ENCODE measurements around the gene SLC10A1.
A peak's percentile ranks its signal among the peaks of the same experiment; 100 is the strongest.
"Not testable (repeated sequence)": the region's sequence is repeated elsewhere in the genome, so short reads cannot be mapped to it uniquely, and the experiment has no call there.

SLC10A1 gene

DNA sequence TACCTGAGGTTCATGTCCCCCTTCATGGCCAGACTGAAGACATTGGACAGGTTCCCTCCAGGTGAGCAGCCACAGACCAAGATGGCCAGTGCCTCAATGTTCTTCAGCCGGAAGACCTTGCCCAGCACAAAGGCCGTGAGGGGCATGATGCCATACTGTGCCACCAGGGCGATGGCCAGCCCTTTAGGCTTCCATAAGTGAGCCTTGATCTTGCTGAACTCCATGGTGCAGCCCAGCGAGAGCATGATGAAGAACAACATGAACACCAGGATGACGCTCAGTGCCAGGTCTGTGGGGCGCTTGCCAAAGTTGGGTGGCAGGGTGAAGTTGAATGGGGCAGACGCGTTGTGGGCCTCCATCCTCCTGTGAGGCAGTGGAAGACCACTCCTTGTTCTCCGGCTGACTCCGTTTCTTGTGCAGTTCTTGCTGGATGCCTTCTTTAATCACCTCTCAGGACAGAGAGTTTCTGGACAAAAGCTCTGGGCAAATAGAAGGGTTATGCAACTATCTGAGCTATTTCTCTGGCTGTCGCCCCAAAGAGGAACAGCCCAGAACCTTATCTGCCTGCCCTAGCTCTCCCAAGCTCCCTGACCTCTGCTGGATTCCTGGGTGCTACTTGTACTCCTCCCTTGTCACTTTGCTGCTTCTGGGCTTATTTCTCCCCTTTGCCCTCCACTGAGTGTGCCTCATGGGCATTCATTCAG lies at the start of gene SLC10A1:
TSS of gene SLC10A1 (minus strand) at position 445 of the 704 bp plus-strand sequence. CDS start at position 359, 86 bp downstream.
- DNase-seq (ENCODE audit: low read depth in 2 of 2): no peak

DNA sequence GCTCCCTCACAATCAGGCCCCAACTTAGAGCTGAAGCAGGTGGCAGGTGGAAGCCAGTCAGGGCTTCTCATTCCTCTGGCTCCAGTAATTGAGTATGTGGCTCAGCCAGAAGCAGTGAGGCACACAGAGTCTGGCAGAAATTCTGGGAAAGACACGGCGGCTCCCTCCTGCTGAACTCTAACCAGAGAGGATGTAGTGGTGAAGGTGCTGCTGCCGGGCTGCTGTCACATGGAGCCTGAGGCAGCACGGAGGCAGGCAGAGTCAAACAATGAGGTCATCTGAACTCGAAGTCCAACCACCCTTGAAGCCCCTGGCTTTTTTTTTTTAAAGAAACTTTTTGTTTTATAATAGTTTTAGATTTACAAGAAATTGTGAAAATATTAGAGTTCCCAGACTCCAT lies 48.7 kb upstream of the SLC10A1 start:
- no peak for DNase-seq (ENCODE audit: low read depth in 2 of 2)

DNA sequence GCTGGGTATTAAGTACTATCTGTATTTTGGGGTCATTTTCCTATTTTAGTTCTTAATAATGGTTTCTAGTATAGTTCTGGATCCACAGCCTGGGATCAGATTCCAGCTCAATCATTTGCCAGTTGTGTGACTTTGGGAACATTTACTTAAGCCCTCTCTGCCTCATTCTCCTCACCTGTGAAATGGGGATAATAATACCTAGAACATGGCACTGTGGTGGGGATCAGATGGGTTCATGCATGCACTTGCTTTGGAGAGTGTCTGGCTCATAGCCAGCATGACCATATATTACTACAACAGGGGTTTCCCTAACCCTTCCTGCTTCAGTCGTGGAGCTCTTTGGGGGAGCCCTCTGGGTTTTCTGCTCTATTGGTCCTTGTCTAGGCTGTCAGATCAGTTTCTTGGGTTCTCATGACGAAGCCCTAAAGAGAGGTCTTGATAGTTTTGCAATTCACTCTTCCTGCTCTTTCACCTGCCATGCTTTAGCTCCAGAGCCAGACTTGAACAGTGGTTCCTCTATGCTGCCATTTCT lies 48.1 kb upstream of the SLC10A1 start:
- DNase-seq (ENCODE audit: low read depth in 2 of 2): no peak

DNA sequence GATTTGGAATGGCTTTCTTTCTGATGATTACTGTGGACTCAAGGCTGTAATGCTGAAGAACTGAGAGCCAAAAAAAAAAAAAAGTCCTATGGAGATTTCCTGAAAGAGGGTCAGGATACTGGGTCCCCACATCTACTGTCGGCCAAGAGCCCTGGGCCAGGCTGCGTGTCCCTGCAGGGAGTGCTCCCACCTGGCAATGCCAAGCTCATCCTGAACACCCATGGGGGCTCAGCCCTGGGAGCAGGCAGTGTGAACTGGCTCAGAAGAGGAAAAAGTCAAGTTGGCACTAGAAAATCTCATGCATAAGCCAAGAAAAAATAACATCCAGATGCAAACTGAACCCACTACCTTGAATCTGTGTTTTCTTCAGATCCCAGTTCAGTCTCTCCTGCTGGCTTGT lies 47.1 kb upstream of the SLC10A1 start:
- DNase-seq (ENCODE audit: low read depth in 2 of 2): no peak

DNA sequence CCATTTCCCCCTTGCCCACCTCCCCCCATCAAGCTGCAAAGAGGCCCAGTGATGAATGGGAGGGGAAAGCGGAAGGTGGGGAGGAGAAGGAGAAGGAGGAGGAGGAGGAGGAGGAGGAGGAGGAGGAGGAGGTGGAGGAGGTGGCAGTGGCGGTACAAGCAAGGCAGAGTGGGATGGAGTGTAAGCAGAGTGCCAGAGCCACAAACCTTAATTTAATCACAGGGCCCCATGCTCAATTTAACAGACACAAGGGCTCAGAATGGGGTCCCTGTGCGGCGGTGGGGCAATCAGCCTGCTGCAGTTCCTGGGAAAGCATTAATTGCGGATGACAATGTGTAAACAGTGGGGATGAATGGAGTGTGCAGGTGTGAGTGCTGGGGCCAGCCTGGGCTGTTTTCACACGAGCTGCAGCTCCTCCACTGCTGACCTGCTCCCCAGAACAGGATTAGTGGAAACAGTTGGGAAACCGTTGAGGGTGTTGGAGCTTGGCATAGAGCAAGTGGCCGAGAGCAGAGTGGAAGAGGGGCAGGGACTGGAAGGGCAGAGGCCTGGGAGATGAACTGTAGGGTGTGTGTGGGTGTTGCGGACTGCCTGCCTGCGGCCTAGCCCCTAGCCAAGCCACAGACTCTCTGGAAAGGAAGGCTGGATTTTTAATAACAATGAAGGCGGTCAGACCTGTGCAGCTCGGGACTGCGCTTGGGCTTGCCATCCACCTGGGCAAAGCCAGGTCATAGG lies 45.8 kb upstream of the SLC10A1 start:
- DNase-seq (ENCODE audit: low read depth in 2 of 2): no peak

DNA sequence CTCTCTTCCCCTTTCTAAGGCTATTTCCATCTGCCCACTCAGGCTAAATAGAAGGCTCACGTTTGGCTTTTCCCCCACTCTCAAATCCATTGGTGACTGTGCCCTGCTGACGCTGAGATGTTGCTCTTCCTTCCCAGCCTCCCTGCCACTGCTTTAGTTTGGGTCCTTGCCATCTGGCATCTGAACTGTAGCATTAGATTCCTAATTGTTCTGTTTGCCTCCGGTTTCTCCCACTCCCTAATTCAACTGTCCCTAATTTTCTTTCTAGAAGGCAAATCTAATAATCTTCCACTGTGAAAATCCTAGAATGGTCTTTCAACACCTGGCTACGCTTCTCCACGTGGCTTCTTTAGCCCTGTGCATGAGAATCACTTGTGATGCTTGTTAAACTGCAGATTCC lies 44.6 kb upstream of the SLC10A1 start:
- no peak for DNase-seq (ENCODE audit: low read depth in 2 of 2)

DNA sequence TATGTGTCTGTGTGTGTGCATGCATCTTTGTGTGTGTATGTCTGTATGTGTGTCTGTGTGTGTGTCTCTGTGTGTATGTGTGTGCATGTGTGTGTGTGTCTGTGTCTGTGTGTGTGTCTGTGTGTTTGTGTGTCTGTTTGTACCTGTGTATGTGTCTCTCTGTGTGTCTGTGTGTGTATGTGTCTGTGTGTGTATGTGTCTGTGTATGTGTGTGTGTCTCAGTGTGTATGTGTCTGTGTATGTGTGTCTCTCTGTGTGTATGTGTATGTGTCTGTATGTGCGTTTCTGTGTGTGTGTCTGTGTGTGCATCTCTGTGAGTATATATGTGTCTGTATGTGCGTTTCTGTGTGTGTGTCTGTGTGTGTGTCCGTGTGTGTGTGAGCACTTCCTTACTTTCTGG lies 42.6 kb upstream of the SLC10A1 start:
- DNase-seq (ENCODE audit: low read depth in 2 of 2): no peak

DNA sequence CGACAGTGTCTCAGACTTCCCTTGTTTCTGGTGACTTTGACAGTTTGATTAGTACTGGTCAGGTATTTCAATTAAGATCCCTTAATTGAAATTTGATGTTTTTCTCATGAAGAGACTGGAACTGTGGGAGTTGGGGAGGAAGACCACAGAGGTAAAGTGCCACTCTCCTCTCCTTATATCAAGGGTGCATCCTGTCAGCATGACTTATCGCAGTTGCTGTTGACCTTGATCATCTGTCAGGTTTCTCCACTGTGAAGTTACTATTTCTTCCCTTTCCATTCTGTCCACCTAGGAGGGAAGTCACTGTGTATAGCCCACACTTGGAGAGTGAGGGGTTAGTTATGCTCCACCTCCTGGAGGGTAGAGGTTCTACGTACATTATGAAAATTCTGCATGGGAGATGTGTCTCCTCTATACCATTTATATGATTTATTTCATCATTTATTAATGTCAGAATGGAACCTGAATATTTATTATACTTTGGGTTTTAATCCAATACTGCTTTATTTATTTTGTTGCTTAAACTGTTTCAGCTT lies 41.9 kb upstream of the SLC10A1 start:
- DNase-seq (ENCODE audit: low read depth in 2 of 2): no peak

DNA sequence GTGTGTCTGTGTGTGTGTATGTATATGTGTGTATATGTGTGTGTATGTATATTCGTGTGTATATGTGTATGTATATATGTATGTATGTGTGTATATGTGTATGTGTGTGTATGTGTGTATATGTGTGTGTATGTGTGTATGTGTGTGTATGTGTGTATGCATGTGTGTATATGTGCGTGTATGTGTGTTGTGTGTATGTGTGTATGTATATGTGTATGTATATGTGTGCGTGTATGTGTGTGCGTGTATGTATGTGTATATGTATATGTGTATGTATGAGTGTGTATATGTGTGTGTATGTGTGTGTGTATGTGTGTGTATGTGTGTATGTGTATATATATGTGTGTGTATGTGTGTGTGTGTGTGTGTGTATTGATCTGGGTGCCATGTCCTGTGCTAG lies 31.8 kb upstream of the SLC10A1 start:
- DNase-seq (ENCODE audit: low read depth in 2 of 2): no peak

DNA sequence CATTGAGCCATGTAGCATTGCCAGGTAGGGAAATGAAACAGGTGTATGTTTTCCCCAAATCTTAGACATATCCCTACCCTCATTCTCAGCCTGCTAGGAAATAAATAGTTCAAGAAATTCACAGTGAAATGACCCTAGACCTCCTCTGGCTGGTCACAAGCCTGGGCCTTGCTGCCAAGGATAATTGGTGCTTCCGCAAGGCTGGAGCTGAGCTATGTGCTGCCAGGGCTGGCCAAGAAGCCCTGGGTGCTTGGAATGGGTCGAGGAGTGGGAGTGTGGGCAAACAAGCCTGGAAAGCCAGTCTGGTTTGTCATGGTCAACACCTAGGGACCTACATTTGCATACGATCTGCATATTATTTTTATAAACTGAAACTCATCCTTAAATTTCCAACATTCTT lies 31.3 kb upstream of the SLC10A1 start:
- DNase-seq (ENCODE audit: low read depth in 2 of 2): no peak

DNA sequence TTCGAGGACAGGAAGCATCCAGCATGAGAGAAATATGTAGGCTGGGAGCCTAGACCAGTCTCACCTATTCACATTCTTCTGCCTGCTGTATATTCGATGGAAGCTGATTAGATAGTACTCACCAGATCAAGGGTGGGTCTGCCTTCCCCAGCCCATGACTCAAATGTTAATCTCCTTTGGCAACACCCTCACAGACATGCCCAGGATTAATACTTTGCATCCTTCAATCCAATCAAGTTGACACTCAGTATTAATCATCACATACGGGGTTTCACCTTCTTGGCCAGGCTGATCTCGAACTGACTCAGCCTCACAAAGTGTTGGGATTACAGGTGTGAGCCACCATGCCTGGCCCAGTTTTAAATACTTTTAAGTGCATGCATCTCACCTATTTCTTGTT lies 30.5 kb upstream of the SLC10A1 start:
- no peak for DNase-seq (ENCODE audit: low read depth in 2 of 2)

DNA sequence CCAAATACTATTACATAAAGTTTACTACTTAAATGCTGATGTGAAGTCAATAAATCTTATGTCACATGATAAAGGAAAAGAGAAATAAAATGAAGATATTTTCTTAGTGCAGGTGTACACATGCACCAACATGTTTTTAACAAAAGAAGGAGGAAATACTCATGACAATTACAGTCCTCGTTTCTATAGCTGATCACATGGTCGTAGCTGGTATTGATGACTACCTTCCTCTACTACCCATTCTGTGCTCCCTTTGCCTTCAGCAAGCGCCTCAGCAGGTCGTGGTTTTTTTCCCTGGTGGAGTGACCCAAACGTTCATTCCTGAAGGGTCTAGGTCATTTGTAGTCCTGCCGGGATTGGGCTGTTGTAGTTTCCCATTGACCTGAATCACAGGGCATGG lies 25.4 kb upstream of the SLC10A1 start:
- no peak for DNase-seq (ENCODE audit: low read depth in 2 of 2)

DNA sequence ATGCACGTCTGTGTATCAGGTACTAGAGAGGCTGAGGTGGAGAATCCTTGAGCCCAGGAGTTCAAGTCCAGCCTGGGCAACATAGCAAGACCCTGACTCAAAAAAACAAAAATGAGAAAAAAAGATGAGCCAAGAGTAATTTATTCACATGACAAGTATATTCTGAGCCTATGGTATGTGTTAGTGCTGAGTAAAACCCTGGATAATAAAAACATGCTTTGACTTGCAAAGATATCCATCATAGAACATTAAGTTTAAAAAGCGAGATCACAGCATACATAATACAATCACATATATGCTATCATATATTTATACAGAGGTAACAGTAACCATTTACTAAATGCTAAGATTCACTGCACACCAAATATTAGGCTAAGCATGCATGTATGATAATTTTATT lies 23.9 kb upstream of the SLC10A1 start:
- DNase-seq (ENCODE audit: low read depth in 2 of 2): no peak

DNA sequence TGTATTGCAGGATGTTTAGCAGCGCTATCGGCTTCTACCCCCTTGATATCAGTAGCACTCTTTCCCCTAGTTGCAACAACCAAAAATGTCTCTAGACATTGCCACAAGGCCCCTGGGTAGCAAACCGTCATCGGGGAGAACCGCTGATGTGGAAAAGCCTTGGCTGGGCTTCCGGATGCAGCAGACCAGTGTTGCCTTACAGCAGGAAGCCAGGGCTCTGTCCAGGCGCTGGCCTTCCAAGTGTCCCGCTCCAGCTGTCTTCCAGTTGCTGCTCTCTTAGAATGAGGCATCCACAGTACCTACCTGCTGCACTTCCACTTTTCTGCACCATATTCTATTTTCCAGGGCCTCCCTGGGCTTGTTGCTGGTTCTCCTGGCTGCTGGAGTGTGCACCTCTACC lies 22.6 kb upstream of the SLC10A1 start:
- DNase-seq (ENCODE audit: low read depth in 2 of 2): no peak

DNA sequence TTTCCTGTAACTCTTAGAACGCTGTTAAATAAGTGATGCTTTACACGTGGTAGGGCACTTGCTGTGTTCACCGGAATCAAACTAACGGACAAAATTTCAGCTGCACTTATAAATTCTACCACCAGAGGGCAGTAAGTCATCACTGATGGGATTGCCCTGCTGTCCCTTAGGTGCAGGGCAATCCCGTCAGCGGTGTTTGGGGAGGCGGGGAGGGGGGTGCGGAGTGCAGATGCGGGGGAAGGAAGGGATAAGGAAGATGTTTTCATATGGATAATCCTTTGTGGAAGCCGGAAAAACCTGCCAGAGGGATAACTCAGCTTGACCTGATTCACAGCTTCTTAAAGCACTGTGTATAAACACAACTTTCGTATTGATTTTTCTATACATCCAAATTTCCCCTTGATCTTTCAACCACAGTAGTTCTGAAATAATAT lies 21.7 kb upstream of the SLC10A1 start:
- peak in 1 of 2 donors; percentile 16 for DNase-seq (ENCODE audit: low read depth in 2 of 2)

DNA sequence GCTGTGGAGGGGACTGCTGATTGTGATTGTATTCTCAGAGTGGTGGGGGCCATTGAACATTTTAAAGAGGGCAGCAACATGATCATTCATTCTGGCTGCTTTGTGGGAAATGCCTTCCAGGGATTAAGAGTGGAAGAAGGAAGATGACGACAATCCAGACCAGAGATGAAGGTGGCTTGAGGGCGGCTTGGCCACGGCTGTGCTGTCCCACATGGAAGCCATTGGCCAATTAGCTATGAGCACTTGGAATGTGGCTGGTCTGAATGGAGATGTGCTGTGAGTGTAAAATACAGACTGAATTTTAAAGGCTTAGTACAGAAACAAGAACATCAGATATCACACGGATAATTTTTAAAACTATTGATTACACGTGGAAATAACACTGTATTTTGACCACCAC lies 19.2 kb upstream of the SLC10A1 start:
- DNase-seq (ENCODE audit: low read depth in 2 of 2): no peak

DNA sequence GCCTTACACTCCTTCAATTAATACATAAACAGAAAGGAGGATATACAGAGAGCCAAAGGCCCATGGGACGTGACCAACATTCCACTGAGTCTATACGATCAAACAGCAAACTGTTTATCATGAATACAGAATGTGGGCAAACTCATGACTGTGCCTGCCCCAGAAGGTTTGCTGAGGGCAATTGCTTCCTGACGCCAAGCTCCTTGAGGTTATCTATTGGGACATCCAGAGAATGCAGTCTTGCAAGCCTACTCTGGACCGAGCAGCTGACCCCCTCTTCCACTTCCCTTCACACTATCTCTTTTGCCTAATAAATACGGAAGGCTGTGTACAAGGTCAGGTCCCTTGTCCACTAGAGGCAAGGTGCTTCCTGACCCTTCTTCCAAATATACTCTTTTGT lies 18.5 kb upstream of the SLC10A1 start:
- DNase-seq (ENCODE audit: low read depth in 2 of 2): no peak

DNA sequence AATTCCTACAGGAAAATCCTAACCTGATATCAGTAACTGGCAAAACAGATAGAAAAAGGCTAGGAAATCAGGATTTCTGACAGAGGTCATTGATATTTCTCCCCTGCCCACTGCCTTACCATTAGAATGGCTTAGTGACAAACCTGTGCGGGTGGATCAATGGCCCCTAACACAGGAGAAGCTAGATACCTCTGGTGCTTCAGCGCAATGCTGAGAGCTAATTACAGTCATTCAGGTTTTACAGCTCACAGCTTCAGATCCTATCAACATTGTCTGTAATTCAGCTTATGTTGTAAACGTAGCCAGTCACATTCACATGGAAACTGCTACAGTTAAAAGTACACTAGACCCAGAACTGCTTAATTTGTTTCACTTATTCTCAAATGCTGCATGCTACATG lies 17.4 kb upstream of the SLC10A1 start:
- no peak for DNase-seq (ENCODE audit: low read depth in 2 of 2)

DNA sequence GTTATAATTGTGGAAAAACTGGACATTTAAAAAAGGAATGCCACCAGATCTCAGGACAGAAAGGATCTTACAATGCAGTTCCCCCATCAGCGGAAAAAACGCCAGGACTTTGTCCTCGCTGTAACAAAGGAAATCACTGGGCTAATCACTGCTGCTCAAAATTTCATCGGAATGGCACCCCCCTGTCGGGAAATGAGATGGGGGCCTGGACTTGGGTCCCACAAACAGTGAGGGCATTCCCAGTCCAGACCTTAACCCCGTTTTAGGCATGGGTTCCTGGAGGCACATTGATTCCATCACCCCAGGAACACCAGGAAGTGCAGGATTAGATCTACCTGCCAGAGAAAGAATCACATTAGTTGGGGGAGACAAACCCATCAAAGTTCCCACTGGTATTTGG lies 16.3 kb upstream of the SLC10A1 start:
- DNase-seq (ENCODE audit: low read depth in 2 of 2): not testable (repeated sequence)

DNA sequence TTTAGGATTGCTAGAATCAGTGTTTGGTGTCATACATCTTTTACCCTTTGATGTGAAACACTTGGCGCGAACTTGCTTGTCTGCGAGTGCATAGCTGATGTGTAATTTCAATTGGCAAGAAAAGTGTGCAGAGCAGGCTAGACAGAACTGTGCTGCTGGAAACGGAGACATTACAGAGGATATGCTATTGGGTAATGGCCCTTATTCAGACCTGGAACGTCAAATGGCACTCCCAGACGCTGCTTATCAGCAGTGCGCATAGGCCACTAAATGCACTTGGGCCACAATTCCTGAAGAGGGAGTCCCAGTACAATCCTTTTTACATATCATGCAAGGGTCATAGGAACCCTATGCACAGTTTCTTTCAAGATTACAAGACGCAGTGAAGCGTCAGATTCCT lies 15.7 kb upstream of the SLC10A1 start:
- DNase-seq (ENCODE audit: low read depth in 2 of 2): no peak

DNA sequence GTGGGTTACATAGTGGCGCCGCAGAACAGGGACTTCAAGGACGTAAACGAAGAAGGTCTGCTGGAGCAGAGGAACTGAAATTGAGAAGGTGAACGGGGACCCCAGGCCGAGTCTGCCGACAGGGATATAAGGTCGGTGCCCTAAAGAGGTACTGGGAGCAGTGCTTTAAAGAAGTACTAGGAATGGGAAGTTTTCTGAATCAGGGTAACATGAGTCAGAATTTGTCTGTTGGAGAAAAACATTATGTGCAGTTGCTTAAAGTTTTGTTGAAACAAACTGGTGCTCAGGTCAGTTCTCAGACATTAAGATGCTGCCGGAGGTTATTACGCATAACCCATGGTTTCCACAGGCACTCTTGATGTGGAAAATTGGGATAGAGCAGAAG lies 14.8 kb upstream of the SLC10A1 start:
- DNase-seq (ENCODE audit: low read depth in 2 of 2): no peak

DNA sequence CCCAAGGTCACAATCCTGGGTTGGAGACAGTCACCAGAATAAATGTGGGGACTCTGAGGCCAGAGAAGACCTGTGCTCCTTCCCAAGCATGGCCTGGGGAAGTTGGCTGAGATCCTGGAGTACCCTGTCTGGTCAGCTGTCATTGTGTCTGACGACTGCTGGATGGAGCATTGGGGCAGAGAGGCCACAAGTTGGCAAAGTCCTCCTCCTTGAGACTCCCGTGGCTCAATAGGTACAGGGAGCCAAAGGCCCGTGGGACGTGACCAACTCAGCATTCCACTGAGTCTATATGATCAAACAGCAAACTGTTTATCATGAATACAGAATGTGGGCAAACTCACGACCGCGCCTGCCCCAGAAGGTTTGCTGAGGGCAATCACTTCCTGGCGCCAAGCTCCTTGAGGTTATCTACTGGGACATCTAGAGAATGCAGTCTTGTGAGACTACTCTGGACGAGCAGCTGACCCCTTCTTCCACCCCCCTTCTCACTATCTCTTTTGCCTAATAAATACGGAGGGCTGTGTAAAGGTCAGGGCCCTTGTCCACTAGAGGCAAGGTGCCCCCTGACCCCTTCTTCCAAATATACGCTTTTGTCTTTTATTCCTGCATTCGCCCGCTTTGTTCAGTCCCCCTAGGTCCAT lies 14.3 kb upstream of the SLC10A1 start:
- DNase-seq (ENCODE audit: low read depth in 2 of 2): no peak

Measured in stimulated activated CD8-positive, alpha-beta memory T cell treated with anti-CD3 and anti-CD28 coated beads, Interleukin-2, amount 100 ng/mL, for 1 hour (primary cell).